Caco-2 (cell line): ENCODE results near the gene VAMP4. TPM values are rescaled to one million over a fixed set of nuclear protein-coding genes. Genes with fewer than 3 reads are reported as not detected.

Experiments
- BruUV-seq: library from RNA; stranded (reverse); fragments of 400-500 nt; replicated peaks from 2 replicates; lab custom pipeline; 2021; lab: Mats Ljungman, UMichigan
- CTCF ChIA-PET: fragments of 300-600 bp; sonication (Branson Sonifier 250); formaldehyde crosslinking; loops from one replicate; lab custom pipeline; 2022; ENCODE audit warnings: antibody characterized with exemption; lab: Charles Lee
- POLR2A ChIA-PET: fragments of 300-600 bp; sonication (Branson Sonifier 250); formaldehyde crosslinking; loops from one replicate; lab custom pipeline; 2022; ENCODE audit warnings: antibody characterized with exemption; lab: Charles Lee
- DNase-seq, 2 experiments: peaks; one replicate each; pipeline versions ENCODE4 v3.0.0 to v3.0.0-alpha.2; 2020 to 2022
- H3K27me3 ChIP-seq: replicated peaks from 2 replicates; pipeline ENCODE4 v1.6.0; 2011; ENCODE audit warnings: low read length; ENCODE audit not compliant: control insufficient read depth, insufficient read depth
- H3K36me3 ChIP-seq: 2 replicates; pipeline ENCODE4 v1.5.1; 2011; ENCODE audit warnings: low read length; ENCODE audit not compliant: control insufficient read depth, insufficient read depth
- H3K4me1 ChIP-seq: fragments of 250-450 bp; sonication (Bioruptor Pico); 2 replicates; pipeline ENCODE4 v1.5.1; 2020; ENCODE audit warnings: mild to moderate bottlenecking
- H3K4me3 ChIP-seq: 2 replicates; pipeline ENCODE4 v1.5.1; 2011; ENCODE audit warnings: low read depth, mild to moderate bottlenecking, control low read depth, low read length
- H3K9me3 ChIP-seq: fragments of 250-450 bp; sonication (Bioruptor Pico); 2 replicates; pipeline ENCODE4 v1.5.1; 2020; ENCODE audit warnings: mild to moderate bottlenecking, moderate library complexity
- H3K27ac Mint-ChIP-seq: one replicate; pipeline ENCODE4 v1.8.0; 2022; ENCODE audit warnings: mixed read lengths; ENCODE audit not compliant: unreplicated experiment
- H3K27me3 Mint-ChIP-seq: one replicate; pipeline ENCODE4 v1.8.0; 2022; ENCODE audit warnings: mixed read lengths; ENCODE audit not compliant: insufficient read depth, unreplicated experiment
- H3K36me3 Mint-ChIP-seq: one replicate; pipeline ENCODE4 v1.8.0; 2022; ENCODE audit warnings: mild to moderate bottlenecking, mixed read lengths; ENCODE audit not compliant: insufficient read depth, unreplicated experiment
- H3K4me1 Mint-ChIP-seq: one replicate; pipeline ENCODE4 v1.8.0; 2022; ENCODE audit warnings: low read depth, mixed read lengths; ENCODE audit not compliant: unreplicated experiment
- H3K4me3 Mint-ChIP-seq: one replicate; pipeline ENCODE4 v1.8.0; 2022; ENCODE audit warnings: mild to moderate bottlenecking, moderate library complexity, mixed read lengths; ENCODE audit not compliant: unreplicated experiment
- H3K9me3 Mint-ChIP-seq: one replicate; pipeline ENCODE4 v1.8.0; 2022; ENCODE audit warnings: mixed read lengths; ENCODE audit not compliant: unreplicated experiment
- CTCF ChIP-seq, 2 experiments: fragments of 200-600 bp in 1 of 2; IDR thresholded peaks; 1 replicate in 1 of 2; 2 replicates in 1 of 2; pipeline versions ENCODE4 v1.5.1 to v1.8.0; 2011 to 2022; ENCODE audit warnings: antibody characterized with exemption in 1 of 2, control low read depth in 1 of 2, inconsistent platforms in 1 of 2, low read depth in 1 of 2, low read length in 1 of 2, mild to moderate bottlenecking in 1 of 2, moderate library complexity in 1 of 2; ENCODE audit not compliant: insufficient read depth in 1 of 2, severe bottlenecking in 1 of 2, unreplicated experiment in 1 of 2
- intact Hi-C: fragments of 100-400 bp; cut with micrococcal nuclease; formaldehyde crosslinking; loops from one replicate; pipeline ENCODE4 v1.10.0; 2022; ENCODE audit not compliant: unreplicated experiment
- total RNA-seq: library from RNA; stranded (reverse); gene quantifications from 2 replicates; pipeline ENCODE4 v1.2.3, GENCODE V29; 2022

Gene VAMP4
- total RNA-seq, 1 experiment from 2014 or later, result 4.9 TPM

GRCh38 chr1:171780583-171781175 is 38.8 kb upstream of the VAMP4 start:
- Mint-ChIP-seq H3K27me3 (no peaks in the 10 kb centered on the region), H3K27ac (peak overlapping the region; percentile 97), H3K36me3 (peaks cover 16% of the 10 kb centered on the region), H3K9me3 (no peaks in the 10 kb centered on the region), H3K4me3 (peak overlapping the region; percentile 91), H3K4me1 (peaks cover 6% of the 10 kb centered on the region)
- Histone ChIP-seq H3K36me3 (peaks cover 5% of the 10 kb centered on the region; the same call in 1 of the 2 replicates), H3K4me3 (peak overlapping the region; percentile 46), H3K27me3 (no peaks in the 10 kb centered on the region), H3K4me1 (no peaks in the 10 kb centered on the region; the same call in 1 of the 2 replicates), H3K9me3 (no peaks in the 10 kb centered on the region)
- POLR2A ChIA-PET, result interaction anchor here (0.6 to 1.9 kb wide), 4 partner anchors 9 to 39 kb away, joined by 3 to 7 read pairs (median 4); partner anchors contain the start of gene VAMP4
- intact Hi-C loops, result loop anchor here (1.0 kb wide), 3 partner anchors 38 to 753 kb away; partner anchors contain the start of genes SUCO and VAMP4
- CTCF ChIA-PET, result interaction anchor here (0.6 to 1.0 kb wide), 2 partner anchors 20 to 138 kb away, joined by 3 to 4 read pairs; no protein-coding TSS in a partner anchor
- DNase-seq, result peak in 1 of 2 experiments; percentile 12
- no peak for TF ChIP-seq CTCF (IDR thresholded peaks at IDR 0.05; ENCODE audit: insufficient read depth in 1 of 2, low read depth in 1 of 2, low read length in 1 of 2, severe bottlenecking in 1 of 2, unreplicated experiment in 1 of 2)
- BruUV-seq, result TSS peak; percentile 93

- H3K27me3 ChIP-seq, result no peaks in the 10 kb centered on the region
- intact Hi-C loops, result no loop called here
- no peak overlapping the region for H3K4me3 Mint-ChIP-seq
- no peaks in the 10 kb centered on the region for H3K9me3 Mint-ChIP-seq
- peaks cover 6% of the 10 kb centered on the region for H3K27me3 Mint-ChIP-seq
- H3K36me3 ChIP-seq, result no peaks in the 10 kb centered on the region
- H3K36me3 Mint-ChIP-seq, result no peaks in the 10 kb centered on the region
- no peak overlapping the region for H3K27ac Mint-ChIP-seq
- no peaks in the 10 kb centered on the region for H3K4me1 ChIP-seq
- H3K4me3 ChIP-seq, result no peak overlapping the region
- POLR2A ChIA-PET, result no interaction called here
- H3K4me1 Mint-ChIP-seq, result no peaks in the 10 kb centered on the region
- no peaks in the 10 kb centered on the region for H3K9me3 ChIP-seq
- CTCF ChIA-PET, result no interaction called here
- BruUV-seq, result no TSS peak
- no peak for DNase-seq
- TF ChIP-seq CTCF (IDR thresholded peaks at IDR 0.05; ENCODE audit: insufficient read depth in 1 of 2, low read depth in 1 of 2, low read length in 1 of 2, severe bottlenecking in 1 of 2, unreplicated experiment in 1 of 2), result no peak
These were observed 30.4 kb upstream of the VAMP4 start for GRCh38 chr1:171772312-171772711.

GRCh38 chr1:171769754-171770153 is 27.9 kb upstream of the VAMP4 start:
- ChIA-PET POLR2A (no interaction called here), CTCF (no interaction called here)
- H3K27me3 ChIP-seq, result no peaks in the 10 kb centered on the region
- H3K4me3 Mint-ChIP-seq, result no peak overlapping the region
- H3K9me3 ChIP-seq, result no peaks in the 10 kb centered on the region
- H3K9me3 Mint-ChIP-seq, result no peaks in the 10 kb centered on the region
- intact Hi-C loops, result no loop called here
- no TSS peak for BruUV-seq
- no peak overlapping the region for H3K27ac Mint-ChIP-seq
- H3K36me3 ChIP-seq, result no peaks in the 10 kb centered on the region
- H3K4me1 Mint-ChIP-seq, result no peaks in the 10 kb centered on the region
- TF ChIP-seq CTCF (IDR thresholded peaks at IDR 0.05; ENCODE audit: insufficient read depth in 1 of 2, low read depth in 1 of 2, low read length in 1 of 2, severe bottlenecking in 1 of 2, unreplicated experiment in 1 of 2), result no peak
- no peaks in the 10 kb centered on the region for H3K4me1 ChIP-seq
- H3K27me3 Mint-ChIP-seq, result peaks cover 10% of the 10 kb centered on the region
- H3K4me3 ChIP-seq, result no peak overlapping the region
- H3K36me3 Mint-ChIP-seq, result no peaks in the 10 kb centered on the region
- DNase-seq, result no peak
